Measurements from ENCODE around the gene PAPOLA. TPM values are rescaled to one million over a fixed set of nuclear protein-coding genes. Genes with fewer than 3 reads are reported as not detected.

The PAPOLA gene
- total and polyA plus RNA-seq, 2 experiments from 2014 or later: 97.7 to 151 TPM

DNA sequence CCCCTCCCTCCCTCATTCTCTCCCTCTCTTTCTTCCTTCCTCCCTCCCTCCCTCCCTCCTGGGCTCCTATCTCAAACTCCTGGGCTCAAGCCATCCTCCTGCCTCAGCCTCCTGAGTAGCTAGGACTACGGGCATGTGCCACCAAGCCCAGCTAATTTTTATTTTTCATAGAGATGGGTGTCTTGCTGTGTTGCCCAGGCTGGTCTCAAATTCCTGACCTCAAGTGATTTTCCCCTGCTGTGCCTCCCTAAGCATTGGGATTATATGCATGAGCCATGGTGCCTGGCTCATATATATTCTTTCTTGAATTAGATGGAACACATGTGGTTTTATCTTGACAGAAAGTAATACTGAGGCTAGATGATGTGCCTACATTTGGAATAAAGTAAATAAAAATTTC, 14.2 kb downstream of the PAPOLA start:
- H3K4me1 ChIP-seq (ENCODE audit: insufficient read depth): peaks cover 49% of the 10 kb centered on the region
- no peak for DNase-seq (ENCODE audit: low spot score)
- H3K9me3 ChIP-seq (ENCODE audit: low read depth): no peaks in the 10 kb centered on the region
- H3K9me2 ChIP-seq (replicated peaks; ENCODE audit: insufficient read depth): no peaks in the 10 kb centered on the region
- peak overlapping the region; percentile 34 for H3K27ac ChIP-seq
- H3K79me2 ChIP-seq: peaks cover 100% of the 10 kb centered on the region
- TF ChIP-seq EZH2phosphoT487 (IDR thresholded peaks at IDR 0.05; ENCODE audit: low read depth, severe bottlenecking, unreplicated experiment) (no peak), EZH2 (IDR thresholded peaks at IDR 0.05; ENCODE audit: borderline replicate concordance) (no peak)
- TF ChIP-seq, protein P1, sequence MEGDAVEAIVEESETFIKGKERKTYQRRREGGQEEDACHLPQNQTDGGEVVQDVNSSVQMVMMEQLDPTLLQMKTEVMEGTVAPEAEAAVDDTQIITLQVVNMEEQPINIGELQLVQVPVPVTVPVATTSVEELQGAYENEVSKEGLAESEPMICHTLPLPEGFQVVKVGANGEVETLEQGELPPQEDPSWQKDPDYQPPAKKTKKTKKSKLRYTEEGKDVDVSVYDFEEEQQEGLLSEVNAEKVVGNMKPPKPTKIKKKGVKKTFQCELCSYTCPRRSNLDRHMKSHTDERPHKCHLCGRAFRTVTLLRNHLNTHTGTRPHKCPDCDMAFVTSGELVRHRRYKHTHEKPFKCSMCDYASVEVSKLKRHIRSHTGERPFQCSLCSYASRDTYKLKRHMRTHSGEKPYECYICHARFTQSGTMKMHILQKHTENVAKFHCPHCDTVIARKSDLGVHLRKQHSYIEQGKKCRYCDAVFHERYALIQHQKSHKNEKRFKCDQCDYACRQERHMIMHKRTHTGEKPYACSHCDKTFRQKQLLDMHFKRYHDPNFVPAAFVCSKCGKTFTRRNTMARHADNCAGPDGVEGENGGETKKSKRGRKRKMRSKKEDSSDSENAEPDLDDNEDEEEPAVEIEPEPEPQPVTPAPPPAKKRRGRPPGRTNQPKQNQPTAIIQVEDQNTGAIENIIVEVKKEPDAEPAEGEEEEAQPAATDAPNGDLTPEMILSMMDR (IDR thresholded peaks at IDR 0.05; ENCODE audit: poor library complexity): no peak
- WGBS (ENCODE audit: low lambda C conversion rate, missing lambda C conversion rate): 82% methylated on average over 1 of the region's 1 CpG
- no peak overlapping the region for H2AFZ ChIP-seq
- H3K36me3 ChIP-seq (replicated peaks; ENCODE audit: insufficient read depth, low read depth): no peaks in the 10 kb centered on the region
- no peak overlapping the region for H3K4me3 ChIP-seq
- H3K4me2 ChIP-seq: peak overlapping the region; percentile 26
- peaks cover 100% of the 10 kb centered on the region for H4K20me1 ChIP-seq (ENCODE audit: insufficient read depth, poor library complexity, severe bottlenecking)
- H3K27me3 ChIP-seq: no peaks in the 10 kb centered on the region

DNA sequence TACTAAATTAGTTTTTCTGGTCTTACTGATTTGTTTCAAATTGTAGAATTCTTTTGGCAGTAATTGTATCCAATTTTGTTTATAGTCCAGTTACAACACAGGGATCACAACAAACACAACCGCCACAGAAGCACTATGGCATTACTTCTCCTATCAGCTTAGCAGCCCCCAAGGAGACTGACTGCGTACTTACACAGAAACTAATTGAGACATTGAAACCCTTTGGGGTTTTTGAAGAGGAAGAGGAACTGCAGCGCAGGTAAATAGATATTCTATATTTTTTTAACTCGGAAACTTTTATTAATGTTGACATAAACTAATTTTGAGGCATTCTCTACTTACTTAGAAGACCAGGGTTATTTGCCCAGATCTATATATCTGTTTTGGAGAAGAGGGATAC, 17.8 kb downstream of the PAPOLA start:
- no peaks in the 10 kb centered on the region for H3K9me2 ChIP-seq (replicated peaks; ENCODE audit: insufficient read depth)
- no peaks in the 10 kb centered on the region for H3K27me3 ChIP-seq
- no peak overlapping the region for H3K27ac ChIP-seq
- peaks cover 21% of the 10 kb centered on the region for H3K4me1 ChIP-seq (ENCODE audit: insufficient read depth)
- H3K4me3 ChIP-seq: no peak overlapping the region
- WGBS (ENCODE audit: low lambda C conversion rate, missing lambda C conversion rate): 93% methylated on average over 4 of the region's 4 CpGs
- no peaks in the 10 kb centered on the region for H3K9me3 ChIP-seq (ENCODE audit: low read depth)
- H2AFZ ChIP-seq: no peak overlapping the region
- peaks cover 72% of the 10 kb centered on the region for H4K20me1 ChIP-seq (ENCODE audit: insufficient read depth, poor library complexity, severe bottlenecking)
- no peak overlapping the region for H3K4me2 ChIP-seq
- DNase-seq (ENCODE audit: low spot score): no peak
- peaks cover 100% of the 10 kb centered on the region for H3K79me2 ChIP-seq
- no peaks in the 10 kb centered on the region for H3K36me3 ChIP-seq (replicated peaks; ENCODE audit: insufficient read depth, low read depth)
- TF ChIP-seq, protein P1 (IDR thresholded peaks at IDR 0.05; ENCODE audit: poor library complexity): no peak

- peaks cover 87% of the 10 kb centered on the region for H3K79me2 ChIP-seq
- TF ChIP-seq, protein P1 (IDR thresholded peaks at IDR 0.05; ENCODE audit: poor library complexity): no peak
- no peak for TF ChIP-seq EZH2phosphoT487 (IDR thresholded peaks at IDR 0.05; ENCODE audit: low read depth, severe bottlenecking, unreplicated experiment)
- TF ChIP-seq EZH2 (IDR thresholded peaks at IDR 0.05; ENCODE audit: borderline replicate concordance): no peak
- peaks cover 17% of the 10 kb centered on the region for H4K20me1 ChIP-seq (ENCODE audit: insufficient read depth, poor library complexity, severe bottlenecking)
- H3K36me3 ChIP-seq (replicated peaks; ENCODE audit: insufficient read depth, low read depth): no peaks in the 10 kb centered on the region
- DNase-seq (ENCODE audit: low spot score): no peak
- H3K4me3 ChIP-seq: no peak overlapping the region
- H3K27ac ChIP-seq: no peak overlapping the region
- H2AFZ ChIP-seq: no peak overlapping the region
- H3K27me3 ChIP-seq: no peaks in the 10 kb centered on the region
- no peak overlapping the region for H3K4me2 ChIP-seq
- H3K4me1 ChIP-seq (ENCODE audit: insufficient read depth): no peaks in the 10 kb centered on the region
- no peaks in the 10 kb centered on the region for H3K9me3 ChIP-seq (ENCODE audit: low read depth)
- WGBS (ENCODE audit: low lambda C conversion rate, missing lambda C conversion rate): 92% methylated on average over 5 of the region's 5 CpGs
- no peaks in the 10 kb centered on the region for H3K9me2 ChIP-seq (replicated peaks; ENCODE audit: insufficient read depth)
Measured at GRCh38 chr14:96525452-96525851, 23.3 kb downstream of the PAPOLA start.

DNA sequence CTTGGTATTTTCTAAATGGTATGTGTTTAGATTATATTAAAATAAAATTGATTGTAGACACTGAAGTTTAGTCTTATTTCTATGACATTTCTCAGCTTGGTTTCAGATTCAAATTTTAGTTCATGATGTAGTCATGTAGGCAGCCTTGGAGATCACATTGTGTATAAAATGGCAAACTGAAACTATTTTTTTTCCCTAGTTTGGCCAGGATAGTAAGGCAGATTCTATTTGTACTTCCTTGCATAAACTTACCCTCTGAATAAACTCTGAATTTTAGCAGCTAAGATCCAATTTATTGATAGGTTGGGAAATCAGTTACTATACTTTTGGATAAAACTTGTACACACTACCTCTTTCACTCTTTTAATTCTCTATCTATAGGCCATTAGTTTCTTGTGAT, 30.4 kb downstream of the PAPOLA start:
- H3K36me3 ChIP-seq (replicated peaks; ENCODE audit: insufficient read depth, low read depth): no peaks in the 10 kb centered on the region
- H4K20me1 ChIP-seq (ENCODE audit: insufficient read depth, poor library complexity, severe bottlenecking): no peaks in the 10 kb centered on the region
- no peak overlapping the region for H3K27ac ChIP-seq
- no peak overlapping the region for H3K4me2 ChIP-seq
- no peak for DNase-seq (ENCODE audit: low spot score)
- peaks cover 29% of the 10 kb centered on the region for H3K79me2 ChIP-seq
- H3K4me1 ChIP-seq (ENCODE audit: insufficient read depth): no peaks in the 10 kb centered on the region
- no peaks in the 10 kb centered on the region for H3K9me2 ChIP-seq (replicated peaks; ENCODE audit: insufficient read depth)
- no peaks in the 10 kb centered on the region for H3K27me3 ChIP-seq
- TF ChIP-seq EZH2phosphoT487 (IDR thresholded peaks at IDR 0.05; ENCODE audit: low read depth, severe bottlenecking, unreplicated experiment): no peak
- no peak overlapping the region for H3K4me3 ChIP-seq
- H2AFZ ChIP-seq: no peak overlapping the region
- H3K9me3 ChIP-seq (ENCODE audit: low read depth): no peaks in the 10 kb centered on the region
